Measurements from ENCODE around the gene ARHGEF16.

Gene ARHGEF16

GRCh38 chr1:3466366-3467075 lies 12.1 kb downstream of the ARHGEF16 start:
- H3K27ac Mint-ChIP-seq: no peak overlapping the region
- ATAC-seq (replicated peaks) (no peak), DNase-seq (no peak)
- no peaks in the 10 kb centered on the region for H3K9me3 Mint-ChIP-seq
- H3K27me3 Mint-ChIP-seq: peaks cover 0 to 35% of the 10 kb centered on the region in 2 donors
- H3K4me3 Mint-ChIP-seq: no peak overlapping the region
- H3K4me1 Mint-ChIP-seq (ENCODE audit: low read depth in 2 of 2): no peaks in the 10 kb centered on the region
- no peaks in the 10 kb centered on the region for H3K36me3 Mint-ChIP-seq (ENCODE audit: insufficient read depth)

DNA sequence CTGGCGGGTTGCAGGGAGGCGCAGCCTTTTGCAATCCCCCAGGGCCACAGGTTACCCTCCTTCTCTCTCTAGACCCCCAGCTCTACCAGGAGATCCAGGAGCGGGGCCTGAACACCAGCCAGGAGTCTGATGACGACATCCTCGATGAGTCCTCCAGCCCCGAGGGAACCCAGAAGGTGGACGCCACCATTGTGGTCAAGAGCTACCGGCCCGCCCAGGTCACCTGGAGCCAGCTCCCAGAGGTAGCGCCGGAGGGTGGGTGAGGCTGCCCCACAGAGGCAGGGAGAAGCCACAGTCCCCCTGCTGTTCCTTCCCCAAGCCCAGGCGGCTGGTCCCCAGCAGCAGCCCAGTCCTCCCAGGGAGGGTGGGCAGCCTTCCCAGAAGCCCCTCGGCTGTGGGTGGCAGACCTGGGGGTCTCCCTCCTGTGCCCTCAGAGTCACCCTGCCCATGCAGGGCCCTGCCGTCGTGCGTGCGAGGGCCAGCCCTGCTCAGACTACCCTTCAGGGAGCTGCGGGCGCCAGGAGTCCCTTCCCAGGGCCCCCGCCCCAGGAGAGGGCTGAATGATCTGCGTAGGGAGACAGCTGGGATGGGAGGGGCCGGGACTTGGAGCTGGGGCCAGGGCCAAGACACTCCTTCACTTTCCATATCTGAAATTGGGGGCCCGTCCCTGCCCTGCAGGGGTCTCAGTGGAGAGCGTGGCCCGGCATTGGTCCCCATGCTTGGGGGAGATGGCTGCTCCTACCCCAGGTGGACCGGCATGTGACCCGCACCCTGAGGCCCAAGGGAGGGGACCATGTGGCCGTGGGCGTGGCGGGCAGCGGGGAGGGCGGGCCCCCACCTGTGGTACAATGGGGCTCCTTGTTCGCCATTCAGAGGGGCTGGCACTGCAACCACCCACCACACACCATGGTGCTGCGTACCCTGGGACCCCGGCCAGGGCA lies 12.9 kb downstream of the ARHGEF16 start:
- ATAC-seq (replicated peaks): no peak
- DNase-seq: no peak
- no peaks in the 10 kb centered on the region for H3K4me1 Mint-ChIP-seq (ENCODE audit: low read depth in 2 of 2)
- H3K36me3 Mint-ChIP-seq (ENCODE audit: insufficient read depth): no peaks in the 10 kb centered on the region
- no peaks in the 10 kb centered on the region for H3K9me3 Mint-ChIP-seq
- no peak overlapping the region for H3K27ac Mint-ChIP-seq
- H3K4me3 Mint-ChIP-seq: no peak overlapping the region
- peaks cover 0 to 32% of the 10 kb centered on the region in 2 donors for H3K27me3 Mint-ChIP-seq

DNA sequence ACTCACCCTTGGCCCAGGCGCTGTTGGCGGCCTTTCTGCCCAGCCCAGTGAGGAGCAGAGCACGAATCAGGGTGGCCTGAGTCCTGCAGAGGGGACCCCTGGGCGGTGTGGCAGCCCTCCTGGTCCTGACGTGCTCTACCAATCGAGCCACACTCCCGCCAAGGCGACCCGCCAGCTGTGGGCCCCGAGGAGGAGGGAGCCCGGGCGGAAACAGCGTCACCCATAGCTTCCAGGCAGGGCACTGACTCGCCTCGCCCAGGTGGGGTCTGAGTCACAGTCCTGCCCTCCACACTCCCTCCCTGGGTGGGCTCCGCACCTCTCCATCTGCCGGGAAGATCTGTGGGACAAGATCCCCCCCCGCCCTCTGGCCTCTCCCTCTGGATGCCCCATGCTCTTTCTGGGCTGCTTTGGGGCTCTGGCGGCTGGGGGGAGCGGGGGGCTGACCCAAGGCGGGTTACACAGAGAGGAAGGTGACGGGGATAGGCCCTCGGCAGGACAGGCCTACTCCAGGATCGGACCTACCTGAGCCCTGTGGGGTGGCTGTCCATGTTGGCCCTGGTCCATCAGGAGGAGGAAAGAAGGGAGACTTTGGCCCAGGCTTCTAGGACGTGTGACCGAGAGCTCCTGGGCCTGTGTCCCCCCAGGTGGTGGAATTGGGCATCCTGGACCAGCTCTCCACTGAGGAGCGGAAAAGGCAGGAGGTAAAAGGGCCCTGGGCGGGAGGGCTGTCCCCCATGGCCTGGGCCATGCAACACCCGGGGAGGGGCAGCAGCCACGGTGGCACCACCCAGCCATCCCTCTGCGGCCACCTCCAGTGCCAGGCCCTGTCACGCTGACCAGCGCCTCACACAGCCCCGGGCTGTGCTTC lies 14.0 kb downstream of the ARHGEF16 start:
- H3K27me3 Mint-ChIP-seq: peaks cover 0 to 32% of the 10 kb centered on the region in 2 donors
- H3K4me1 Mint-ChIP-seq (ENCODE audit: low read depth in 2 of 2): no peaks in the 10 kb centered on the region
- H3K27ac Mint-ChIP-seq: no peak overlapping the region
- ATAC-seq (replicated peaks) (no peak), DNase-seq (no peak)
- no peaks in the 10 kb centered on the region for H3K36me3 Mint-ChIP-seq (ENCODE audit: insufficient read depth)
- H3K4me3 Mint-ChIP-seq: no peak overlapping the region
- no peaks in the 10 kb centered on the region for H3K9me3 Mint-ChIP-seq

- H3K27ac Mint-ChIP-seq: no peak overlapping the region
- H3K9me3 Mint-ChIP-seq: no peaks in the 10 kb centered on the region
- peaks cover 0 to 32% of the 10 kb centered on the region in 2 donors for H3K27me3 Mint-ChIP-seq
- ATAC-seq (replicated peaks): no peak
- H3K36me3 Mint-ChIP-seq (ENCODE audit: insufficient read depth): no peaks in the 10 kb centered on the region
- no peaks in the 10 kb centered on the region for H3K4me1 Mint-ChIP-seq (ENCODE audit: low read depth in 2 of 2)
- no peak overlapping the region for H3K4me3 Mint-ChIP-seq
- DNase-seq: no peak
These were observed 14.8 kb downstream of the ARHGEF16 start for GRCh38 chr1:3469104-3469848.

DNA sequence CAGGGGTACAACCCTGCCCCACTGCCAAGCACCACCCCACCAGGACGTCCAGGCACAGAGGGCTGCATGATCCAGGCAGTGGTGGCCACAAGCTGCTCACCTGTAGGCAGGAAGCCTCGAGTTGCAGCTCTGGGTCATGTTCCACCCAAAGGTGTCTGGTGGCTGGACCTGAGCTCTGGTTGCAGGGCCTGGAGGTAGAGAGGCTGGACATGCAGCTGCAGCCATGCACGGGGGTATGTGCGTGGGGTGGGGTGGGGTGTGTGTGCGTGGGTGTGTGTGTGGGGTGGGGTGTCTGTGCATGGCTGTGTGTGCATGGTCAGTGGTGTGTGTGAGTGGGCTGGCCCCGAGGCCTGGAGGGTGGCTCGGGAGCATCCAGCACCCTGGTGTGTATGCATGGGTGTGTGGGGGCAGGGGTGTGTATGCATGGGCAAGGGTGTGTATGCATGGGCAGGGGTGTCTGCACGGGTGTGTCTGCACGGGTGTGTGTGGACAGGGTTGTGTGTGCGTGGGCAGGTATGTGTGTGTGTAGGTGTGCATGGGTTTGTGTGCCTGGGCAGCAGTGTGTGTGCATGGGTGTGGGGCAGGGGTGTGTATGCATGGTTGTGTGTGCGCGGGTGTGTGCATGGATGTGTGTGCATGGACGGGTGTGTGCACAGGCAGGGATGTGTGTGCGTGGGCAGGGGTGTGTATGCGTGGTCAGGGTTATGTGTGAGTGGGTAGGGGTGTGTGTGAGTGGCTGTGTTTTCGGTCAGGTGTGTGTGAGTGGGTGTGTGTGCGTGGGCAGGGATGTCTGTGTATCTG lies 15.6 kb downstream of the ARHGEF16 start:
- no peaks in the 10 kb centered on the region for H3K36me3 Mint-ChIP-seq (ENCODE audit: insufficient read depth)
- no peaks in the 10 kb centered on the region for H3K4me1 Mint-ChIP-seq (ENCODE audit: low read depth in 2 of 2)
- no peaks in the 10 kb centered on the region for H3K9me3 Mint-ChIP-seq
- H3K27me3 Mint-ChIP-seq: peaks cover 0 to 28% of the 10 kb centered on the region in 2 donors
- no peak overlapping the region for H3K27ac Mint-ChIP-seq
- no peak overlapping the region for H3K4me3 Mint-ChIP-seq
- no peak for DNase-seq
- ATAC-seq (replicated peaks): no peak

DNA sequence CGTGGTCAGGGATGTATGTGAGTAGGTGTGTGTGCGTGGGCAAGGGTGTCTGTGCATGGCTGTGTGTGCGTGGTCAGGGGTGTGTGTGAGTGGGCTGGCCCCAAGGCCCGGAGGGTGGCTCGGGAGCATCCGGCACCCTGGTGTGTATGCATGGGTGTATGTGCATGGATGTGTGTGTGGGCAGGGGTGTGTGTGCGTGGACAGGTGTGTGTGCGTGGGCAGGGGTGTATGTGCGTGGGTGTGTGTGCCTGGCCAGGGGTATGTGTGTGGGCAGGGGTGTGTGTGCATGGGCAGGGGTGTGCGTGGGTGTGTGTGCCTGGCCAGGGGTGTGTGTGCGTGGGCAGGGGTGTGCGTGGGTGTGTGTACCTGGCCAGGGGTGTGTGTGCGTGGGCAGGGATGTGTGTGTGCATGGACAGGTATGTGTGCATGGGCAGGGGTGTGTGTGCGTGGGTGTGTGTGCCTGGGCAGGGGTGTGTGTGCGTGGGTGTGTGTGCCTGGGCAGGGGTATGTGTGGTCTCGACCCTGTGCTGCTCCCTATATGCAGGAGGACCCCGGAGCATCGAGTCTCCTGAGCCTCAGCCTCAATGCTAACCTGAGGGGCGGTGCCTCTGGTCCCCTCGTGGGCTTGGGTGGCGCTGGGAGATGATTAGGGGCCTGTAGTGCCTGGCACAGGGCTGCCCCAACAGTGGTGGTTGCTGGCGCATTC lies 16.3 kb downstream of the ARHGEF16 start:
- no peak for ATAC-seq (replicated peaks)
- no peak for DNase-seq

GRCh38 chr1:3471356-3472087 lies 17.1 kb downstream of the ARHGEF16 start:
- H3K27ac Mint-ChIP-seq: no peak overlapping the region
- H3K9me3 Mint-ChIP-seq: no peaks in the 10 kb centered on the region
- H3K4me3 Mint-ChIP-seq: no peak overlapping the region
- ATAC-seq (replicated peaks) (no peak), DNase-seq (no peak)
- no peaks in the 10 kb centered on the region for H3K36me3 Mint-ChIP-seq (ENCODE audit: insufficient read depth)
- no peaks in the 10 kb centered on the region for H3K4me1 Mint-ChIP-seq (ENCODE audit: low read depth in 2 of 2)
- H3K27me3 Mint-ChIP-seq: peaks cover 0 to 13% of the 10 kb centered on the region in 2 donors

More for the DNA sequence above, 16.3 kb downstream of the ARHGEF16 start:
- H3K4me3 Mint-ChIP-seq: no peak overlapping the region
- no peaks in the 10 kb centered on the region for H3K9me3 Mint-ChIP-seq
- H3K36me3 Mint-ChIP-seq (ENCODE audit: insufficient read depth): no peaks in the 10 kb centered on the region
- H3K27ac Mint-ChIP-seq: no peak overlapping the region
- no peaks in the 10 kb centered on the region for H3K4me1 Mint-ChIP-seq (ENCODE audit: low read depth in 2 of 2)
- peaks cover 0 to 21% of the 10 kb centered on the region in 2 donors for H3K27me3 Mint-ChIP-seq

GRCh38 chr1:3472088-3472850 lies 17.8 kb downstream of the ARHGEF16 start:
- Mint-ChIP-seq H3K4me3 (no peak overlapping the region), H3K27ac (no peak overlapping the region), H3K27me3 (peaks cover 0 to 11% of the 10 kb centered on the region in 2 donors), H3K4me1 (ENCODE audit: low read depth in 2 of 2) (no peaks in the 10 kb centered on the region), H3K9me3 (no peaks in the 10 kb centered on the region), H3K36me3 (ENCODE audit: insufficient read depth) (no peaks in the 10 kb centered on the region)
- no peak for DNase-seq
- ATAC-seq (replicated peaks): no peak

GRCh38 chr1:3472906-3473305 lies 18.4 kb downstream of the ARHGEF16 start:
- Mint-ChIP-seq H3K9me3 (no peaks in the 10 kb centered on the region), H3K4me1 (ENCODE audit: low read depth in 2 of 2) (no peaks in the 10 kb centered on the region), H3K4me3 (no peak overlapping the region), H3K27me3 (peaks cover 0 to 11% of the 10 kb centered on the region in 2 donors), H3K27ac (no peak overlapping the region), H3K36me3 (ENCODE audit: insufficient read depth) (no peaks in the 10 kb centered on the region)
- ATAC-seq (replicated peaks): no peak
- DNase-seq: no peak

DNA sequence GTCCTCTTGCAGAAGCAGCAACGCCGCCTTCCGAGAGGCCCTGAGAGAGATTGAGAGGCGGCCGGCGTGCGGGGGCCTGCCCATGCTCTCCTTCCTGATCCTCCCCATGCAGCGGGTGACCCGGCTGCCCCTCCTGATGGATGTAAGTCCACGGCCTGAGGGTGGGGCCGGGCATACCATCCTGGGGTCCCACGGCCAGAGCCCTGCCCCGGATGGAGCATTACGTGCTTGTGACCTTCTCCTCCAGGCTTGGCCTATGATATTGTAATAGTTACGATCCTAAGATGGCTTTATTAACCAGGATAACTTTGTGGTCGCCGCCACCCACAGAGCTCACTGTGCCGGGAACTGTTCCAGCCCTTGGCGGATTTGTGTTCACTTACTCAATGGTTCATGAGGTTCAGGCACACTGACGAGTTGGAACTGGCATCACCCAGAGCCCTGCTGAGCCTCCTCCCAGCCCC lies 18.9 kb downstream of the ARHGEF16 start:
- H3K9me3 Mint-ChIP-seq: no peaks in the 10 kb centered on the region

GRCh38 chr1:3474016-3474415 lies 19.6 kb downstream of the ARHGEF16 start:
- ATAC-seq (replicated peaks) (no peak), DNase-seq (no peak)
- peaks cover 0 to 11% of the 10 kb centered on the region in 2 donors for H3K27me3 Mint-ChIP-seq
- H3K4me1 Mint-ChIP-seq (ENCODE audit: low read depth in 2 of 2): no peaks in the 10 kb centered on the region
- no peak overlapping the region for H3K4me3 Mint-ChIP-seq
- no peaks in the 10 kb centered on the region for H3K9me3 Mint-ChIP-seq
- no peak overlapping the region for H3K27ac Mint-ChIP-seq
- no peaks in the 10 kb centered on the region for H3K36me3 Mint-ChIP-seq (ENCODE audit: insufficient read depth)

More for the DNA sequence above, 18.9 kb downstream of the ARHGEF16 start:
- DNase-seq (no peak), ATAC-seq (replicated peaks) (no peak)
- Mint-ChIP-seq H3K4me3 (no peak overlapping the region), H3K27me3 (peaks cover 0 to 11% of the 10 kb centered on the region in 2 donors), H3K27ac (no peak overlapping the region), H3K4me1 (ENCODE audit: low read depth in 2 of 2) (no peaks in the 10 kb centered on the region), H3K36me3 (ENCODE audit: insufficient read depth) (no peaks in the 10 kb centered on the region)
